ENCODE measurements around the gene EPHB2. TPM values are rescaled to one million over a fixed set of nuclear protein-coding genes. Genes with fewer than 3 reads are reported as not detected.

Gene EPHB2
- total RNA-seq, 2 experiments from 2014 or later = 0.13 TPM; not detected in 1

DNA sequence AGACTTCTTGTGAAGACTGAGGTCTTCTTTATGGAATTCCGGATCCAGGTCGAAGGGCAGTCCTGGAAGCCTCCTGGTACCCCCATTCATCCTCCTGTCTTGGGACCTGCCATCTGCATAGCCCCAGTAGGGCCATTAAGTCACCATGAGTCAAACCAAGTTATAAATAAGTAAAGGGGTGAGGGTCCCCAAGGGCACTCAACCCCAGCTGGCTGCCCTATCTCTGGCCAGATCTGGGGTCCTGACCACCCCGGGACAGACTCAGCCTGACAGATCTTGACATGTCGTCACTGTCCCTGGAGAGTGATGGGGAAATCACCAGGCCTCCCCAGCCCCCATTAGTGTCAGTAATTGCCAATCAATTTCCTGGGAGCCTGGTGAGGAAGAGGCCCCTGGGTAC is 108.7 kb downstream of the EPHB2 start:
- Mint-ChIP-seq H3K27ac (no peak overlapping the region), H3K36me3 (ENCODE audit: low read depth) (no peaks in the 10 kb centered on the region), H3K4me1 (ENCODE audit: low read depth) (no peaks in the 10 kb centered on the region), H3K27me3 (peaks cover 1% of the 10 kb centered on the region), H3K9me3 (no peaks in the 10 kb centered on the region), H3K4me3 (no peak overlapping the region)
- POLR2A ChIA-PET = no interaction called here
- TF ChIP-seq, protein P1, sequence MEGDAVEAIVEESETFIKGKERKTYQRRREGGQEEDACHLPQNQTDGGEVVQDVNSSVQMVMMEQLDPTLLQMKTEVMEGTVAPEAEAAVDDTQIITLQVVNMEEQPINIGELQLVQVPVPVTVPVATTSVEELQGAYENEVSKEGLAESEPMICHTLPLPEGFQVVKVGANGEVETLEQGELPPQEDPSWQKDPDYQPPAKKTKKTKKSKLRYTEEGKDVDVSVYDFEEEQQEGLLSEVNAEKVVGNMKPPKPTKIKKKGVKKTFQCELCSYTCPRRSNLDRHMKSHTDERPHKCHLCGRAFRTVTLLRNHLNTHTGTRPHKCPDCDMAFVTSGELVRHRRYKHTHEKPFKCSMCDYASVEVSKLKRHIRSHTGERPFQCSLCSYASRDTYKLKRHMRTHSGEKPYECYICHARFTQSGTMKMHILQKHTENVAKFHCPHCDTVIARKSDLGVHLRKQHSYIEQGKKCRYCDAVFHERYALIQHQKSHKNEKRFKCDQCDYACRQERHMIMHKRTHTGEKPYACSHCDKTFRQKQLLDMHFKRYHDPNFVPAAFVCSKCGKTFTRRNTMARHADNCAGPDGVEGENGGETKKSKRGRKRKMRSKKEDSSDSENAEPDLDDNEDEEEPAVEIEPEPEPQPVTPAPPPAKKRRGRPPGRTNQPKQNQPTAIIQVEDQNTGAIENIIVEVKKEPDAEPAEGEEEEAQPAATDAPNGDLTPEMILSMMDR (IDR thresholded peaks at IDR 0.05) = no peak
- CTCF ChIA-PET = interaction anchor here (1.5 kb wide), 1 partner anchor 43 kb away, joined by 4 read pairs; no protein-coding TSS in a partner anchor
- intact Hi-C loops (cut with micrococcal nuclease) = no loop called here
- ATAC-seq (no peak), DNase-seq (no peak)

DNA sequence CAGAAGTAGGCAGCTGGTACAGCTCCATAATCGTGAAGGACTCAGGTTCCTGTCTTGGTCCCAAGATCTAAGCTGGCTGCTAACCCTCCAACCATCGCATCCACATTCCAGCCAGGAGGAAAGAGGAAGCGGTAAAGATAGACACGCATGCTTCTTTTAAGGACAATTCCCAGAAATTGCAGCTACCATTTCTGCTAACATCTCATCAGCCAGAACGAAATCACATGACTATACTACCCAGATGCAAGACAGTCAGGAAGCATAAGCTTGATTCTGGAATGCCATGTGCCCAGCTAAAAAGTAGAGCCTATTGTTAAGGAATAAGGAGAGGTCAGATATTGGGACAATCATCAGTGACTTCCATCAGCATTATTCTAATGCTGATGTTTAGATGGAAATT is 110.4 kb downstream of the EPHB2 start:
- Mint-ChIP-seq H3K36me3 (ENCODE audit: low read depth) (no peaks in the 10 kb centered on the region), H3K4me1 (ENCODE audit: low read depth) (no peaks in the 10 kb centered on the region), H3K27ac (no peak overlapping the region), H3K9me3 (no peaks in the 10 kb centered on the region), H3K27me3 (peaks cover 1% of the 10 kb centered on the region), H3K4me3 (no peak overlapping the region)
- ATAC-seq (no peak), DNase-seq (no peak)
- intact Hi-C loops (cut with micrococcal nuclease) = no loop called here
- TF ChIP-seq, protein P1 (IDR thresholded peaks at IDR 0.05) = no peak
- POLR2A ChIA-PET = interaction anchor here (0.7 kb wide), 1 partner anchor 10 kb away, joined by 3 read pairs; no protein-coding TSS in a partner anchor
- CTCF ChIA-PET = no interaction called here

DNA sequence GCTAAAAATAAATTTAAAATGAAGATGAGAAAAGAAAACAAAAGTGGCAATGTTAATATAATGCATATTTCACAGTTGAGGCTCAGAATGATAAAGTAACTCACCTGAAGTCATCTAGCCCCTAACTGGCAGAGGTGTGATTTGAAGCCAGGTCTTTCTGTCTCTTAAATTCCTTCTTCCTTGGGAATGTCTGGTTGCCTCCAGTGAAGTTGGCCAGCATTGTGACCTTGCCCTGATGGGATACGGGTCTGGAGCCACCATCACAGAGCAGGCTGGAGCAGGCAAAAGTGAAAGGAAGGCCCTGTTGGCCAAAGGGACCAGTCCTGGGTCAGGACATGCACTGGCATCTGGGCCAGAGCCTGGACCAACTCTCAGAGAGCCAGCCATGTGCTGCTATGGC is 111.7 kb downstream of the EPHB2 start:
- CTCF ChIA-PET = no interaction called here
- no peaks in the 10 kb centered on the region for H3K4me1 Mint-ChIP-seq (ENCODE audit: low read depth)
- DNase-seq (no peak), ATAC-seq (no peak)
- peaks cover 1% of the 10 kb centered on the region for H3K27me3 Mint-ChIP-seq
- H3K9me3 Mint-ChIP-seq = no peaks in the 10 kb centered on the region
- TF ChIP-seq, protein P1 (IDR thresholded peaks at IDR 0.05) = no peak
- H3K27ac Mint-ChIP-seq = no peak overlapping the region
- H3K4me3 Mint-ChIP-seq = no peak overlapping the region
- no peaks in the 10 kb centered on the region for H3K36me3 Mint-ChIP-seq (ENCODE audit: low read depth)
- POLR2A ChIA-PET = no interaction called here
- intact Hi-C loops (cut with micrococcal nuclease) = no loop called here

DNA sequence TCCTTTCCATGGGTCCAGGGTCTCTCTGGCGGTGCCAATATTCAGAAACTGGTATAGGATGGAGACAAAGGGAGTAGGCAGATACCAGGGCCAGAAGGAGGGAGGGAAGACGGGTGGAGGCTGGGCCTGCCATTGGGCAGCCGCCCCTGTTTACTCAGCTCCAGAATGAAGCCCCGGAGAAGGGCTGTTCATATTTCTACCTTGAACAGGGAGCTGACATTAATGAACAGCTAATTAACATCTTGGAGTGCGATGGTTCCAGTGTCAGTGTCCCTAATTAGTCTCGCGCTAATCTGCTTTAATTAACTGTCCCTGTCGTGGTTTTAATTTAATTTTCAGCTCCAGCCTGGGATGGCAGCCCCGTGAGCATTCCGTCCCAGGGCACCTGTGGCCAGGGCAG is 113.8 kb downstream of the EPHB2 start:
- no peaks in the 10 kb centered on the region for H3K4me1 Mint-ChIP-seq (ENCODE audit: low read depth)

DNA sequence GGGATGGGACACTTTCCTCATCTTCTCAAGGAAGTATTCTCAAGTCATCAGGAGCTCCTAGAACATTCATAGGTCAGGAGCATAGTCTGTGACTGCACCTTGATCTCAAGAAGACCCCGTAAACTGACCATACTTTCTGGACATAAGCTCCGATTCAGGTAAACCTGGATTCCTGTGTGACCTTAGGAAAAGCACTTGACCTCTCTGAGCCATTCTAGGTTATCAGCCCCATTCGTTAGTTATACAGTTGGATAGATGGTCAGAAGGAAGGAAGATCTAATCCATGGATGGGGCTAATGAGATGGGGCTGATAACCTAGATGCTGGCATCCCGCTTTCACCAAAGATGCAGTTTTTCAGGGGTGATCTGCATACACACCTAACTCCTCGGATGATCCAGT is 114.3 kb downstream of the EPHB2 start:
- TF ChIP-seq, protein P1 (IDR thresholded peaks at IDR 0.05) = no peak
- ChIA-PET CTCF (no interaction called here), POLR2A (no interaction called here)
- Mint-ChIP-seq H3K27ac (no peak overlapping the region), H3K4me1 (ENCODE audit: low read depth) (no peaks in the 10 kb centered on the region), H3K9me3 (no peaks in the 10 kb centered on the region), H3K36me3 (ENCODE audit: low read depth) (no peaks in the 10 kb centered on the region), H3K27me3 (peaks cover 1% of the 10 kb centered on the region), H3K4me3 (no peak overlapping the region)
- ATAC-seq (no peak), DNase-seq (no peak)
- intact Hi-C loops (cut with micrococcal nuclease) = no loop called here

More for the DNA sequence above, 113.8 kb downstream of the EPHB2 start:
- H3K4me3 Mint-ChIP-seq = no peak overlapping the region
- peaks cover 1% of the 10 kb centered on the region for H3K27me3 Mint-ChIP-seq
- POLR2A ChIA-PET = no interaction called here
- DNase-seq (no peak), ATAC-seq (no peak)
- intact Hi-C loops (cut with micrococcal nuclease) = no loop called here
- H3K9me3 Mint-ChIP-seq = no peaks in the 10 kb centered on the region
- no peak overlapping the region for H3K27ac Mint-ChIP-seq
- CTCF ChIA-PET = no interaction called here
- no peaks in the 10 kb centered on the region for H3K36me3 Mint-ChIP-seq (ENCODE audit: low read depth)
- TF ChIP-seq, protein P1 (IDR thresholded peaks at IDR 0.05) = no peak

Measured in activated CD8-positive, alpha-beta T cell treated with anti-CD3 and anti-CD28 coated beads for 36 hours (primary cell).